Activated CD4-positive, alpha-beta T cell treated with anti-CD3 and anti-CD28 coated beads, Interleukin-2, amount 50 U/mL, for 4 hours (primary cell): Measurements from ENCODE around the gene NDUFAB1.
"Not testable (repeated sequence)": the region's sequence is repeated elsewhere in the genome, so short reads cannot be mapped to it uniquely, and the experiment has no call there.

Source experiments
- DNase-seq, 2 experiments: peaks; one replicate each; pipeline ENCODE4 v3.0.0-alpha.2; 2020

NDUFAB1 gene

GRCh38 chr16:23583271-23583670 lies 12.8 kb downstream of the NDUFAB1 start:
- not testable (repeated sequence) for DNase-seq

GRCh38 chr16:23581764-23582163 lies 14.4 kb downstream of the NDUFAB1 start:
- no peak for DNase-seq

- DNase-seq: no peak
Observed at GRCh38 chr16:23580391-23580790, 15.7 kb downstream of the NDUFAB1 start.

GRCh38 chr16:23579371-23579770 lies 16.7 kb downstream of the NDUFAB1 start:
- no peak for DNase-seq

- DNase-seq: no peak
Observed at GRCh38 chr16:23578101-23578830, 17.9 kb downstream of the NDUFAB1 start.

- no peak for DNase-seq
Observed at GRCh38 chr16:23577493-23577892, 18.6 kb downstream of the NDUFAB1 start.

GRCh38 chr16:23575834-23576233 lies 20.3 kb downstream of the NDUFAB1 start:
- no peak for DNase-seq

GRCh38 chr16:23573817-23574216 lies 22.3 kb downstream of the NDUFAB1 start:
- no peak for DNase-seq

GRCh38 chr16:23572394-23572793 lies 23.7 kb downstream of the NDUFAB1 start:
- no peak for DNase-seq

- no peak for DNase-seq
Observed at GRCh38 chr16:23571895-23572294, 24.2 kb downstream of the NDUFAB1 start.

- no peak for DNase-seq
Observed at GRCh38 chr16:23570992-23571632, 25.0 kb downstream of the NDUFAB1 start.

GRCh38 chr16:23567602-23568001 lies 28.5 kb downstream of the NDUFAB1 start:
- no peak for DNase-seq

GRCh38 chr16:23566724-23567123 lies 29.4 kb downstream of the NDUFAB1 start:
- no peak for DNase-seq

GRCh38 chr16:23564575-23565363 lies 31.3 kb downstream of the NDUFAB1 start:
- no peak for DNase-seq

- DNase-seq: no peak
Observed at GRCh38 chr16:23563186-23563585, 32.9 kb downstream of the NDUFAB1 start.

GRCh38 chr16:23562505-23562904 lies 33.6 kb downstream of the NDUFAB1 start:
- DNase-seq: no peak

GRCh38 chr16:23561586-23561985 lies 34.5 kb downstream of the NDUFAB1 start:
- no peak for DNase-seq

GRCh38 chr16:23557779-23558702 lies 38.1 kb downstream of the NDUFAB1 start:
- peak in 1 of 2 experiments; percentile 6 for DNase-seq

- DNase-seq: peak; percentile 93 to 94
Observed at GRCh38 chr16:23556881-23557778, 39.0 kb downstream of the NDUFAB1 start, which contains the start of the genes EARS2 and UBFD1. Gene EARS2 (minus strand): TSS chr16:23557350. CDS start chr16:23557343, 7 bp downstream. Gene UBFD1 (plus strand): TSS chr16:23557727. CDS start chr16:23557743, 16 bp downstream.

GRCh38 chr16:23554536-23554935 lies 41.6 kb downstream of the NDUFAB1 start:
- no peak for DNase-seq

- no peak for DNase-seq
Observed at GRCh38 chr16:23552161-23552560, 44.0 kb downstream of the NDUFAB1 start.
